GM18511 (cell line): Measurements from ENCODE around the gene TGFBR1.

ENCODE experiments used
- ATAC-seq: cut with Tn5 transposase; IDR thresholded peaks from one replicate; pipeline ENCODE4 v1.9.1; 2021; ENCODE audit warnings: mild to moderate bottlenecking, moderate library complexity; ENCODE audit not compliant: unreplicated experiment

TGFBR1 gene

GRCh38 chr9:99130069-99130468, 25.2 kb downstream of the TGFBR1 start:
- ATAC-seq, result peak; percentile 81

GRCh38 chr9:99133145-99133544, 28.2 kb downstream of the TGFBR1 start:
- ATAC-seq, result no peak

GRCh38 chr9:99134893-99135341, 30.0 kb downstream of the TGFBR1 start:
- ATAC-seq, result peak; percentile 45

- ATAC-seq, result peak; percentile 60
Measured at GRCh38 chr9:99135456-99135855, 30.5 kb downstream of the TGFBR1 start.

- no peak for ATAC-seq
Measured at GRCh38 chr9:99137225-99137624, 32.3 kb downstream of the TGFBR1 start.

- no peak for ATAC-seq
Measured at GRCh38 chr9:99137891-99138290, 33.0 kb downstream of the TGFBR1 start.

- no peak for ATAC-seq
Measured at GRCh38 chr9:99138424-99139284, 33.7 kb downstream of the TGFBR1 start.

GRCh38 chr9:99139868-99140267, 35.0 kb downstream of the TGFBR1 start:
- ATAC-seq, result no peak

- peak; percentile 68 for ATAC-seq
Measured at GRCh38 chr9:99140685-99141314, 35.9 kb downstream of the TGFBR1 start.

GRCh38 chr9:99141849-99142248, 36.9 kb downstream of the TGFBR1 start:
- ATAC-seq, result no peak

- ATAC-seq, result no peak
Measured at GRCh38 chr9:99142275-99142674, 37.4 kb downstream of the TGFBR1 start.

GRCh38 chr9:99143655-99144054, 38.7 kb downstream of the TGFBR1 start:
- ATAC-seq, result no peak

GRCh38 chr9:99144966-99145365, 40.1 kb downstream of the TGFBR1 start:
- no peak for ATAC-seq

GRCh38 chr9:99146574-99146973, 41.7 kb downstream of the TGFBR1 start:
- no peak for ATAC-seq

- ATAC-seq, result no peak
Measured at GRCh38 chr9:99147177-99147576, 42.3 kb downstream of the TGFBR1 start.

- ATAC-seq, result no peak
Measured at GRCh38 chr9:99150451-99151171, 45.7 kb downstream of the TGFBR1 start.

- no peak for ATAC-seq
Measured at GRCh38 chr9:99154356-99154755, 49.4 kb downstream of the TGFBR1 start.

- no peak for ATAC-seq
Measured at GRCh38 chr9:99155736-99156135, 50.8 kb downstream of the TGFBR1 start.

- ATAC-seq, result no peak
Measured at GRCh38 chr9:99158629-99159028, 53.7 kb downstream of the TGFBR1 start.

- ATAC-seq, result no peak
Measured at GRCh38 chr9:99160173-99160572, 55.3 kb downstream of the TGFBR1 start.

GRCh38 chr9:99162759-99163364, 57.9 kb downstream of the TGFBR1 start:
- no peak for ATAC-seq
